Breast epithelium (tissue), 4 donors: ENCODE measurements around the gene ARHGAP36. TPM values are rescaled to one million over a fixed set of nuclear protein-coding genes. Genes with fewer than 3 reads are reported as not detected.

ENCODE experiments used
- DNase-seq, 2 donors: peaks; one replicate each; pipeline ENCODE4 v3.0.0-alpha.2; 2019; ENCODE audit warnings: low spot score in 2 of 2
- H3K27ac ChIP-seq, 2 donors: fragments of 200-600 bp; sonication (generic) in 1 of 2; one replicate each; pipeline ENCODE4 v1.5.1; 2016 to 2019; ENCODE audit warnings: mild to moderate bottlenecking in 1 of 2
- H3K27me3 ChIP-seq, 2 donors: fragments of 200-600 bp; sonication (generic) in 1 of 2; one replicate each; pipeline versions ENCODE4 v1.5.1 to v1.6.0; 2017 to 2019; ENCODE audit warnings: control low read depth in 1 of 2, mild to moderate bottlenecking in 1 of 2
- H3K36me3 ChIP-seq: fragments of 200-600 bp; one replicate; pipeline ENCODE4 v1.5.1; 2019
- H3K4me1 ChIP-seq, 2 donors: fragments of 200-600 bp; sonication (generic); one replicate each; pipeline ENCODE4 v1.5.1; 2016 to 2019; ENCODE audit warnings: control low read depth in 1 of 2
- H3K4me3 ChIP-seq, 3 donors: fragments of 200-600 bp; sonication (generic); 1 replicate in 2 of 3; 2 replicates in 1 of 3; pipeline ENCODE4 v1.5.1; 2016 to 2019; ENCODE audit warnings: mild to moderate bottlenecking in 3 of 3, moderate library complexity in 2 of 3
- H3K9me3 ChIP-seq, 2 donors: fragments of 200-600 bp; sonication (generic) in 1 of 2; one replicate each; pipeline ENCODE4 v1.5.1; 2016 to 2019; ENCODE audit warnings: control low read depth in 1 of 2
- CTCF ChIP-seq, 3 donors: fragments of 450-650 bp; IDR thresholded peaks; one replicate each; pipeline ENCODE4 v1.5.1; 2016 to 2017; ENCODE audit warnings: antibody characterized with exemption in 3 of 3, mild to moderate bottlenecking in 3 of 3, moderate library complexity in 3 of 3
- POLR2A ChIP-seq: fragments of 450-650 bp; IDR thresholded peaks from one replicate; pipeline ENCODE4 v1.6.1; 2016; ENCODE audit warnings: antibody characterized with exemption, mild to moderate bottlenecking, moderate library complexity
- POLR2AphosphoS5 ChIP-seq, 3 donors: sonication (generic); formaldehyde crosslinking; IDR thresholded peaks; one replicate each; pipeline ENCODE4 v1.6.1; 2017; ENCODE audit warnings: antibody characterized with exemption in 3 of 3
- intact Hi-C: fragments of 100-400 bp; cut with DNase I; formaldehyde crosslinking; loops from one replicate; pipeline ENCODE4 v1.15.1; 2023; ENCODE audit warnings: low total_unique reads
- total RNA-seq, 3 donors: library from RNA; depleted of rRNA; stranded (reverse); fragments of >200 nt; gene quantifications; one replicate each; pipeline ENCODE4 v1.1.0, GENCODE V29; 2016

Gene ARHGAP36
- total RNA-seq, 3 donors from 2014 or later, result 0.32 to 119 (median 10.0) TPM

- no peak overlapping the region for H3K27ac ChIP-seq
- H3K36me3 ChIP-seq, result no peaks in the 10 kb centered on the region
- H3K4me1 ChIP-seq, result no peaks in the 10 kb centered on the region
- DNase-seq, result no peak
- H3K9me3 ChIP-seq, result no peaks in the 10 kb centered on the region
- intact Hi-C loops, result no loop called here
- no peak overlapping the region for H3K4me3 ChIP-seq
- peaks cover 0 to 84% of the 10 kb centered on the region in 2 donors for H3K27me3 ChIP-seq
- TF ChIP-seq POLR2AphosphoS5 (IDR thresholded peaks at IDR 0.05) (no peak), POLR2A (no peak)
Measured at GRCh38 chrX:131081772-131082740, 23.9 kb downstream of the ARHGAP36 start.

- Histone ChIP-seq H3K36me3 (no peaks in the 10 kb centered on the region), H3K9me3 (no peaks in the 10 kb centered on the region), H3K27ac (no peak overlapping the region), H3K4me1 (no peaks in the 10 kb centered on the region), H3K4me3 (no peak overlapping the region), H3K27me3 (peaks cover 0 to 87% of the 10 kb centered on the region in 2 donors)
- no peak for DNase-seq
- intact Hi-C loops, result no loop called here
- no peak for TF ChIP-seq POLR2A
- TF ChIP-seq POLR2AphosphoS5 (IDR thresholded peaks at IDR 0.05), result no peak
- no peak for TF ChIP-seq CTCF (IDR thresholded peaks at IDR 0.05)
Measured at GRCh38 chrX:131083510-131084142, 25.5 kb downstream of the ARHGAP36 start.

GRCh38 chrX:131084145-131084544, 26.0 kb downstream of the ARHGAP36 start:
- Histone ChIP-seq H3K27ac (no peak overlapping the region), H3K9me3 (no peaks in the 10 kb centered on the region), H3K27me3 (peaks cover 0 to 87% of the 10 kb centered on the region in 2 donors), H3K4me1 (no peaks in the 10 kb centered on the region), H3K4me3 (no peak overlapping the region), H3K36me3 (no peaks in the 10 kb centered on the region)
- DNase-seq, result no peak
- no peak for TF ChIP-seq CTCF (IDR thresholded peaks at IDR 0.05)
- TF ChIP-seq POLR2AphosphoS5 (IDR thresholded peaks at IDR 0.05), result no peak
- intact Hi-C loops, result no loop called here

- intact Hi-C loops, result no loop called here
- H3K9me3 ChIP-seq, result no peaks in the 10 kb centered on the region
- no peak for DNase-seq
- peaks cover 0 to 14% of the 10 kb centered on the region in 2 donors for H3K27me3 ChIP-seq
- H3K4me1 ChIP-seq, result no peaks in the 10 kb centered on the region
- TF ChIP-seq POLR2AphosphoS5 (IDR thresholded peaks at IDR 0.05) (no peak), CTCF (IDR thresholded peaks at IDR 0.05) (no peak), POLR2A (no peak)
- no peaks in the 10 kb centered on the region for H3K36me3 ChIP-seq
- H3K27ac ChIP-seq, result no peak overlapping the region
- H3K4me3 ChIP-seq, result no peak overlapping the region
Measured at GRCh38 chrX:131136776-131137175, 78.6 kb downstream of the ARHGAP36 start.

GRCh38 chrX:131139072-131139471, 80.9 kb downstream of the ARHGAP36 start:
- Histone ChIP-seq H3K9me3 (no peaks in the 10 kb centered on the region), H3K4me3 (no peak overlapping the region), H3K4me1 (no peaks in the 10 kb centered on the region), H3K27me3 (peaks cover 0 to 10% of the 10 kb centered on the region in 2 donors), H3K27ac (no peak overlapping the region), H3K36me3 (no peaks in the 10 kb centered on the region)
- TF ChIP-seq POLR2AphosphoS5 (IDR thresholded peaks at IDR 0.05) (no peak), CTCF (IDR thresholded peaks at IDR 0.05) (no peak), POLR2A (no peak)
- intact Hi-C loops, result no loop called here
- no peak for DNase-seq

Other genes with a start within 250 kb of the ARHGAP36 start
- gene ENOX2, start 155.1 kb upstream of the ARHGAP36 start, total RNA-seq, result 10 to 100 TPM; 11.5 to 20.3 (median 15.2) TPM
- 10 to 100 TPM in 1 of 3 donors, 1 to 10 TPM in 1, under 1 TPM in 1; 0.96 to 15.1 (median 7.5) TPM for gene IGSF1, start 231.0 kb downstream of the ARHGAP36 start, total RNA-seq